GM18511 (cell line): ENCODE results near the gene BTBD17.

Experiments
- ATAC-seq: cut with Tn5 transposase; IDR thresholded peaks from one replicate; pipeline ENCODE4 v1.9.1; 2021; ENCODE audit warnings: mild to moderate bottlenecking, moderate library complexity; ENCODE audit not compliant: unreplicated experiment

BTBD17 gene

GRCh38 chr17:74337834-74338500 lies 23.7 kb downstream of the BTBD17 start:
- ATAC-seq: no peak

- no peak for ATAC-seq
Observed at GRCh38 chr17:74336307-74336706, 25.4 kb downstream of the BTBD17 start.

- ATAC-seq: no peak
Observed at GRCh38 chr17:74335529-74336062, 26.1 kb downstream of the BTBD17 start.

GRCh38 chr17:74334393-74335039 lies 27.2 kb downstream of the BTBD17 start:
- ATAC-seq: no peak

GRCh38 chr17:74332763-74333283 lies 28.8 kb downstream of the BTBD17 start:
- no peak for ATAC-seq

GRCh38 chr17:74332017-74332650 lies 29.5 kb downstream of the BTBD17 start:
- ATAC-seq: no peak

GRCh38 chr17:74330446-74330845 lies 31.2 kb downstream of the BTBD17 start:
- no peak for ATAC-seq

GRCh38 chr17:74329378-74329777 lies 32.3 kb downstream of the BTBD17 start:
- ATAC-seq: no peak

- ATAC-seq: no peak
Observed at GRCh38 chr17:74328487-74328886, 33.2 kb downstream of the BTBD17 start.

GRCh38 chr17:74326506-74326905 lies 35.2 kb downstream of the BTBD17 start:
- ATAC-seq: no peak

- peak; percentile 66 for ATAC-seq
Observed at GRCh38 chr17:74325743-74326379, 35.8 kb downstream of the BTBD17 start, which contains the start of gene KIF19. Gene KIF19, plus strand, starts transcription at chr17:74326226. Its CDS starts 124 bp downstream, at chr17:74326350.

- no peak for ATAC-seq
Observed at GRCh38 chr17:74325376-74325742, 36.3 kb downstream of the BTBD17 start.

GRCh38 chr17:74324521-74324920 lies 37.1 kb downstream of the BTBD17 start:
- ATAC-seq: no peak

- ATAC-seq: no peak
Observed at GRCh38 chr17:74318391-74318790, 43.3 kb downstream of the BTBD17 start.

GRCh38 chr17:74317071-74317470 lies 44.6 kb downstream of the BTBD17 start:
- ATAC-seq: no peak

GRCh38 chr17:74316220-74316619 lies 45.4 kb downstream of the BTBD17 start:
- ATAC-seq: no peak

- no peak for ATAC-seq
Observed at GRCh38 chr17:74314877-74315276, 46.8 kb downstream of the BTBD17 start.

- ATAC-seq: no peak
Observed at GRCh38 chr17:74309902-74310301, 51.8 kb downstream of the BTBD17 start.

GRCh38 chr17:74307984-74308773 lies 53.5 kb downstream of the BTBD17 start:
- no peak for ATAC-seq
